GM12801 (cell line): ENCODE measurements around the gene SPECC1.

Experiments used
- TF ChIP-seq, protein P1 (sequence below): IDR thresholded peaks from one replicate; pipeline ENCODE4 v1.5.1; 2011; ENCODE audit warnings: control low read depth; ENCODE audit not compliant: insufficient read length; ENCODE audit errors: extremely low read depth

The SPECC1 gene

GRCh38 chr17:20280851-20281250, 271.7 kb downstream of the SPECC1 start:
- TF ChIP-seq, protein P1, sequence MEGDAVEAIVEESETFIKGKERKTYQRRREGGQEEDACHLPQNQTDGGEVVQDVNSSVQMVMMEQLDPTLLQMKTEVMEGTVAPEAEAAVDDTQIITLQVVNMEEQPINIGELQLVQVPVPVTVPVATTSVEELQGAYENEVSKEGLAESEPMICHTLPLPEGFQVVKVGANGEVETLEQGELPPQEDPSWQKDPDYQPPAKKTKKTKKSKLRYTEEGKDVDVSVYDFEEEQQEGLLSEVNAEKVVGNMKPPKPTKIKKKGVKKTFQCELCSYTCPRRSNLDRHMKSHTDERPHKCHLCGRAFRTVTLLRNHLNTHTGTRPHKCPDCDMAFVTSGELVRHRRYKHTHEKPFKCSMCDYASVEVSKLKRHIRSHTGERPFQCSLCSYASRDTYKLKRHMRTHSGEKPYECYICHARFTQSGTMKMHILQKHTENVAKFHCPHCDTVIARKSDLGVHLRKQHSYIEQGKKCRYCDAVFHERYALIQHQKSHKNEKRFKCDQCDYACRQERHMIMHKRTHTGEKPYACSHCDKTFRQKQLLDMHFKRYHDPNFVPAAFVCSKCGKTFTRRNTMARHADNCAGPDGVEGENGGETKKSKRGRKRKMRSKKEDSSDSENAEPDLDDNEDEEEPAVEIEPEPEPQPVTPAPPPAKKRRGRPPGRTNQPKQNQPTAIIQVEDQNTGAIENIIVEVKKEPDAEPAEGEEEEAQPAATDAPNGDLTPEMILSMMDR, result no peak

- TF ChIP-seq, protein P1, result no peak
Observed at GRCh38 chr17:20281860-20282259, 272.7 kb downstream of the SPECC1 start.

DNA sequence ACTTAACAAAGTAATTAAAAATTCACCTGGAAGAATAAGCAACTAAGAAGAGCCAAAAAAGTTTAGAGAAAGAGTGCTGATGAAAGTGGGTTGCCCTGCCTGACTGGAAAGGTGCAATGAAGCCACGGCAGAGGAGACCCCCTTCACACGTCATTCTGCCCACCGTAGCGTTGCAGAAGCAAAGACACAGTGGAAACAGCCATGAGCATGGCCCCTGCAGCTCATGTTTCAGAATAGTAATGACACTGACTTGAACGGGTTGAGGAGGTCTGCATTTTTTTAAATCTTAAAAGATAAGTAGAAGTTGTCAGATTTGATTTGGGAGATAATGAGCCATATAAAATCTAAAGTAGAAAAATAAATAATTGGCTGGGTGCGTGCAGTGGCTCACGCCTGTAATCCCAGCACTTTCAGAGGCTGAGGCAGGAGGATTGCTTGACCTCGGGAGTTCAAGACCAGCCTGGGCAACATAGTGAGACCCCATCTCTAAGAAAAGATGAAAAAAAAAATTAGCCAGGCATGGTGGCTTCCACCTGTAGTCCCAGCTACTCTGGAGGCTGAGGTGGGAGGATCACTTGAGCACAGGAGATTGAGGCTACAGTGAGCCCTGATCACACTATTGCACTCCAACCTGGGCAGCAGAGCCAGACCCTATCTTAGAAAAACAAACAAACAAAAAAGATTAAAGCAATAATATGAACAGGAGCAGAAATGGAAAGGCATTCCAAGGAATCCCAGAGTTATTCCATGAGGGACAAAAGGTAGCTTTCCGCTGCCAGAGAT, 273.6 kb downstream of the SPECC1 start:
- TF ChIP-seq, protein P1, result no peak

- TF ChIP-seq, protein P1, result no peak
Observed at GRCh38 chr17:20284022-20284421, 274.9 kb downstream of the SPECC1 start.

- TF ChIP-seq, protein P1, result no peak
Observed at GRCh38 chr17:20284570-20285295, 275.6 kb downstream of the SPECC1 start.

DNA sequence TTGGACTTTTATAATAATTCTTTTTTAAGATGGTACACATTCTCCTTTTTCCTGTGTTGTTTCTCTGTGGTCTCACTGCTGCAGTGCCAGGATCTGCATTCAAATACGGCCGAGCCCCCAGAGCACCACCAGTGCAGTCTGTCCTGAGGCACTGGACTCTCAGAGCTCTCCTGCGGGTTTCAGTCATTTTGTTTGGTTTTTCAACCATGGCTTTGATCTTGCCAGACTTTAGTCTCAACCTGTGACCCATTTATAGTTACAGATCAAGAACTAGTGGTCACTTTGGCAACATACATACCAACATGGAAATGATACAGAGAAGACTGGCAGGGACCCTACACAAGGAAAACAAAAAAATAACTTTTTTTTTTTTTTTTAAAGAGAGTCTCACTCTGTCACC, 280.8 kb downstream of the SPECC1 start:
- TF ChIP-seq, protein P1, result no peak

- TF ChIP-seq, protein P1, result no peak
Observed at GRCh38 chr17:20291853-20292252, 282.7 kb downstream of the SPECC1 start.
